Aorta (tissue), 5 donors: ENCODE results near the gene HCN2. TPM values are rescaled to one million over a fixed set of nuclear protein-coding genes. Genes with fewer than 3 reads are reported as not detected.

Source experiments
- ATAC-seq: fragments of 200-7000 bp; cut with Tn5 transposase; one replicate; pipeline ENCODE4 v1.9.1; 2022; ENCODE audit warnings: moderate library complexity; ENCODE audit not compliant: low FRiP score
- DNase-seq, 2 donors: peaks; one replicate each; pipeline ENCODE4 v3.0.0-alpha.2; 2020
- H3K27ac ChIP-seq, 2 donors: one replicate each; pipeline ENCODE4 v1.5.1; 2013; ENCODE audit warnings: low read length in 2 of 2, mild to moderate bottlenecking in 2 of 2, moderate library complexity in 2 of 2, control low read depth in 1 of 2, inconsistent platforms in 1 of 2, low read depth in 1 of 2
- H3K27me3 ChIP-seq, 2 donors: one replicate each; pipeline ENCODE4 v1.6.1; 2013; ENCODE audit warnings: control low read depth in 1 of 2, low read length in 1 of 2, mild to moderate bottlenecking in 1 of 2, moderate library complexity in 1 of 2; ENCODE audit not compliant: insufficient read depth in 2 of 2, control insufficient read depth in 1 of 2
- H3K36me3 ChIP-seq, 2 donors: one replicate each; pipeline ENCODE4 v1.6.1; 2013; ENCODE audit warnings: control low read depth in 1 of 2, low read length in 1 of 2, mild to moderate bottlenecking in 1 of 2; ENCODE audit not compliant: insufficient read depth in 2 of 2, control insufficient read depth in 1 of 2
- H3K4me1 ChIP-seq, 2 donors: one replicate each; pipeline ENCODE4 v1.6.1; 2013; ENCODE audit warnings: low read length in 2 of 2, control low read depth in 1 of 2, mild to moderate bottlenecking in 1 of 2, moderate library complexity in 1 of 2; ENCODE audit not compliant: insufficient read depth in 2 of 2, control insufficient read depth in 1 of 2
- H3K4me3 ChIP-seq, 2 donors: one replicate each; pipeline ENCODE4 v1.5.1; 2013; ENCODE audit warnings: low read length in 2 of 2, control low read depth in 1 of 2, mild to moderate bottlenecking in 1 of 2
- H3K9me3 ChIP-seq: one replicate; pipeline ENCODE4 v1.6.1; 2013; ENCODE audit warnings: mild to moderate bottlenecking, low read length; ENCODE audit not compliant: control insufficient read depth
- WGBS, 2 donors: extraction: QIAGEN DNeasy Blood & Tissue Kit; methylation state at CpG; one replicate each; pipeline ENCODE4 v1.1.7; 2013; 5-methylcytosine and 5-hydroxymethylcytosine counted together
- intact Hi-C, 2 donors: fragments of 100-400 bp; cut with DNase I; formaldehyde crosslinking; loops; one replicate each; pipeline versions ENCODE4 v1.14.2 to v1.15.0; 2022
- polyA plus RNA-seq, 2 donors: library from polyadenylated mRNA; stranded (reverse); fragments of 200-250 nt; gene quantifications; one replicate each; pipeline ENCODE4 v1.2.3, GENCODE V29; 2013
- total RNA-seq, 2 donors: library from RNA; stranded (reverse); fragmentation: NEBNext Ultra II Directional; extraction: Animal tissue kit (Norgen Biotek cat#: 25700); gene quantifications; one replicate each; pipeline ENCODE4 v1.2.1, GENCODE V29; 2021
- donor health status: healthy with polysubstance abuse.
- donor health status: Bipolar disorder and iron deficiency.
- donor health status: DM: no; HTN: no; CAD: no.
- donor health status: DM: no; HTN: no; CAD: no.
- donor health status: DM: yes; HTN: yes; CAD: no.

The HCN2 gene
- total and polyA plus RNA-seq, 4 donors = 0.08 to 0.30 (median 0.16) TPM

DNA sequence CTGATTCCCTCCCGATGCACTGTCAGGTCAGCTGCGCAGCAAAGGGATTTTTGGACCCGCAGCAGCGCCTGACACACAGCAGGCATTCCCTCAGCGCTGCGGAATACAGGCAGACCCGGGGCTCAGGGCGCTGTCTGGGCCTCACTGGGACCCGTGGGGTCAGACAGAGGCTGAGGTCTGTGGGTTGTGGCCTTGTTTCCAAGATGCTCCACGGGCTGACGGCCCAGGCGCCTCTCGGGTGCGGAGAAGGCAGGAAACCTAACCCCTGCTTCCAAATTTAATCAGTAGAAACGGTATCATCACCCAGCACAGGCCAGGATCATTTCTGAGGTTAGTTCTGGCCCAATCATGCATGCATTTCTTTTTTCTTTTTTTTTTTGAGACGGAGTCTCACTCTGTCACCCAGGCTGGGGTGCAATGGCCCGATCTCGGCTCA, 74.0 kb downstream of the HCN2 start:
- intact Hi-C loops = loop anchor here in 1 of 2 donors (1.0 to 10.0 kb wide), 4 partner anchors 17 to 261 kb away; partner anchors contain the start of genes ARID3A and PTBP1
- H3K27ac ChIP-seq = peak overlapping the region in 1 of 2 donors; percentile 65
- 64 to 65% methylated on average over 16 to 18 of the region's 18 CpGs for WGBS, 2 donors
- H3K27me3 ChIP-seq = no peaks in the 10 kb centered on the region
- no peaks in the 10 kb centered on the region for H3K36me3 ChIP-seq
- no peaks in the 10 kb centered on the region for H3K4me1 ChIP-seq
- peak; percentile 4 for ATAC-seq
- H3K4me3 ChIP-seq = peak overlapping the region in 1 of 2 donors; percentile 32
- DNase-seq = no peak
- no peaks in the 10 kb centered on the region for H3K9me3 ChIP-seq

- ATAC-seq = peak; percentile 84
- Histone ChIP-seq H3K4me1 (no peaks in the 10 kb centered on the region), H3K9me3 (no peaks in the 10 kb centered on the region), H3K27ac (no peak overlapping the region), H3K4me3 (no peak overlapping the region), H3K27me3 (no peaks in the 10 kb centered on the region), H3K36me3 (no peaks in the 10 kb centered on the region)
- 3 to 4% methylated on average over 24 of the region's 24 CpGs for WGBS, 2 donors
- peak; percentile 88 to 94 for DNase-seq
- intact Hi-C loops = loop anchor here (1.0 to 10.0 kb wide), 4 partner anchors 69 to 260 kb away; partner anchors contain the start of genes ARID3A (in 1 of the 2) and PTBP1 (in 1 of the 2)
These were observed 75.3 kb downstream of the HCN2 start for GRCh38 chr19:664913-665443.

Other genes starting within 250 kb of the HCN2 start
- gene MIER2, start 245.1 kb upstream of the HCN2 start, total RNA-seq = 10 to 100 TPM; 26.4 to 31.1 TPM
- gene MIER2, start 245.1 kb upstream of the HCN2 start, polyA plus RNA-seq = 1 to 10 TPM; 3.3 to 9.1 TPM
- 1 to 10 TPM in 1 of 2 donors, under 1 TPM in 1; 0.88 to 1.1 TPM for gene C2CD4C, start 180.7 kb upstream of the HCN2 start, total RNA-seq
- gene C2CD4C, start 180.7 kb upstream of the HCN2 start, polyA plus RNA-seq = not detected
- 10 to 100 TPM in 1 of 2 donors, 1 to 10 TPM in 1; 9.7 to 31.4 TPM for gene SHC2, start 128.8 kb upstream of the HCN2 start, total RNA-seq
- gene SHC2, start 128.8 kb upstream of the HCN2 start, polyA plus RNA-seq = 10 to 100 TPM in 1 of 2 donors, 1 to 10 TPM in 1; 7.3 to 10.9 TPM
- gene MADCAM1, start 93.4 kb upstream of the HCN2 start, total RNA-seq = under 1 TPM in 1 of 2 donors, not detected in 1; 0.63 TPM
- gene MADCAM1, start 93.4 kb upstream of the HCN2 start, polyA plus RNA-seq = 1 to 10 TPM in 1 of 2 donors, under 1 TPM in 1; 0.50 to 1.4 TPM
- gene TPGS1, start 82.4 kb upstream of the HCN2 start, total RNA-seq = 10 to 100 TPM; 19.2 to 20.2 TPM
- 10 to 100 TPM; 17.4 to 33.0 TPM for gene TPGS1, start 82.4 kb upstream of the HCN2 start, polyA plus RNA-seq
- gene CDC34, start 58.1 kb upstream of the HCN2 start, total RNA-seq = 10 to 100 TPM; 39.6 to 46.4 TPM
- 10 to 100 TPM; 27.5 to 79.1 TPM for gene CDC34, start 58.1 kb upstream of the HCN2 start, polyA plus RNA-seq
- under 1 TPM; 0.54 to 0.75 TPM for gene GZMM, start 45.8 kb upstream of the HCN2 start, total RNA-seq
- 1 to 10 TPM in 1 of 2 donors, not detected in 1; 2.8 TPM for gene GZMM, start 45.8 kb upstream of the HCN2 start, polyA plus RNA-seq
- gene BSG, start 17.3 kb upstream of the HCN2 start, total RNA-seq = 100 to 1,000 TPM; 264 to 281 TPM
- 100 to 1,000 TPM; 239 to 436 TPM for gene BSG, start 17.3 kb upstream of the HCN2 start, polyA plus RNA-seq
- 10 to 100 TPM; 19.9 to 33.3 TPM for gene POLRMT, start 43.7 kb downstream of the HCN2 start, total RNA-seq
- 10 to 100 TPM; 10.1 to 76.6 TPM for gene POLRMT, start 43.7 kb downstream of the HCN2 start, polyA plus RNA-seq
- gene FGF22, start 50.0 kb downstream of the HCN2 start, total RNA-seq = under 1 TPM; 0.36 to 0.45 TPM
- 1 to 10 TPM in 1 of 2 donors, under 1 TPM in 1; 0.63 to 4.8 TPM for gene FGF22, start 50.0 kb downstream of the HCN2 start, polyA plus RNA-seq
- 10 to 100 TPM; 26.7 to 26.9 TPM for gene RNF126, start 73.3 kb downstream of the HCN2 start, total RNA-seq
- 10 to 100 TPM; 18.3 to 38.5 TPM for gene RNF126, start 73.3 kb downstream of the HCN2 start, polyA plus RNA-seq
- gene FSTL3, start 86.5 kb downstream of the HCN2 start, total RNA-seq = 100 to 1,000 TPM; 116 to 134 TPM
- gene FSTL3, start 86.5 kb downstream of the HCN2 start, polyA plus RNA-seq = 10 to 100 TPM; 40.6 to 80.1 TPM
- gene PRSS57, start 105.6 kb downstream of the HCN2 start, total RNA-seq = not detected
- gene PRSS57, start 105.6 kb downstream of the HCN2 start, polyA plus RNA-seq = not detected
- 10 to 100 TPM; 27.5 to 75.1 TPM for gene PALM, start 119.1 kb downstream of the HCN2 start, total RNA-seq
- gene PALM, start 119.1 kb downstream of the HCN2 start, polyA plus RNA-seq = 1 to 10 TPM in 1 of 2 donors, under 1 TPM in 1; 0.59 to 2.5 TPM
- under 1 TPM in 1 of 2 donors, not detected in 1; 0.12 TPM for gene MISP, start 161.2 kb downstream of the HCN2 start, total RNA-seq
- 10 to 100 TPM in 1 of 2 donors, 1 to 10 TPM in 1; 1.0 to 53.3 TPM for gene MISP, start 161.2 kb downstream of the HCN2 start, polyA plus RNA-seq
- gene PTBP1, start 207.6 kb downstream of the HCN2 start, total RNA-seq = 100 to 1,000 TPM; 192 to 218 TPM
- gene PTBP1, start 207.6 kb downstream of the HCN2 start, polyA plus RNA-seq = 10 to 100 TPM; 46.7 to 90.4 TPM
- gene PLPPR3, start 232.1 kb downstream of the HCN2 start, total RNA-seq = not detected
- gene PLPPR3, start 232.1 kb downstream of the HCN2 start, polyA plus RNA-seq = not detected
- under 1 TPM in 1 of 2 donors, not detected in 1; 0.72 TPM for gene AZU1, start 238.0 kb downstream of the HCN2 start, total RNA-seq
- gene AZU1, start 238.0 kb downstream of the HCN2 start, polyA plus RNA-seq = under 1 TPM in 1 of 2 donors, not detected in 1; 0.49 TPM